Measurements from ENCODE around the gene STK31.

DNA sequence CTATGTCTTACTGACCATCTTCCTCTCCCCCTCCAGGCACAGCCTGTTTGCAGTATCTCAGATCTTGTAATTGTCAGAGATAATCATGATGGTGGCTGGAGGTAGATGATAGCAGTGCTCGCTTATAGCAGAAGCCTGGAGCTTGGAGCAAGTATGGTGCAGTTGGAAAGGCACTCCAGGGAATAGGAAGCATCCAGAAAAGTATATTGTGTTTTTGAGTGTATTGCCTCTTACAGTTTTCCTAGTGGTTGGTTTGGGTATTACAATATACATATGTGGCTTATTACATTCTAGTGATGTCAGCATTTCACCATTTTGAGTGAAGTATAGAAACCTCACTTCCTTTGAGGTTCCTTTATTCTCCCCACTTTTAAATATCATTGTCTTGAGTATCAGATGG lies 101.5 kb downstream of the STK31 start:
- TF ChIP-seq POLR2A (IDR thresholded peaks at IDR 0.05), result no peak
- TF ChIP-seq, protein P1, sequence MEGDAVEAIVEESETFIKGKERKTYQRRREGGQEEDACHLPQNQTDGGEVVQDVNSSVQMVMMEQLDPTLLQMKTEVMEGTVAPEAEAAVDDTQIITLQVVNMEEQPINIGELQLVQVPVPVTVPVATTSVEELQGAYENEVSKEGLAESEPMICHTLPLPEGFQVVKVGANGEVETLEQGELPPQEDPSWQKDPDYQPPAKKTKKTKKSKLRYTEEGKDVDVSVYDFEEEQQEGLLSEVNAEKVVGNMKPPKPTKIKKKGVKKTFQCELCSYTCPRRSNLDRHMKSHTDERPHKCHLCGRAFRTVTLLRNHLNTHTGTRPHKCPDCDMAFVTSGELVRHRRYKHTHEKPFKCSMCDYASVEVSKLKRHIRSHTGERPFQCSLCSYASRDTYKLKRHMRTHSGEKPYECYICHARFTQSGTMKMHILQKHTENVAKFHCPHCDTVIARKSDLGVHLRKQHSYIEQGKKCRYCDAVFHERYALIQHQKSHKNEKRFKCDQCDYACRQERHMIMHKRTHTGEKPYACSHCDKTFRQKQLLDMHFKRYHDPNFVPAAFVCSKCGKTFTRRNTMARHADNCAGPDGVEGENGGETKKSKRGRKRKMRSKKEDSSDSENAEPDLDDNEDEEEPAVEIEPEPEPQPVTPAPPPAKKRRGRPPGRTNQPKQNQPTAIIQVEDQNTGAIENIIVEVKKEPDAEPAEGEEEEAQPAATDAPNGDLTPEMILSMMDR (IDR thresholded peaks at IDR 0.05 in 8 of 11, conservative IDR thresholded peaks at IDR 0.05 in 3 of 11), result no peak
- no peak for TF ChIP-seq POLR2AphosphoS5 (IDR thresholded peaks at IDR 0.05)

Measured in spleen (tissue), 7 donors.